GM19395 (cell line): ENCODE results near the gene POP4.
A peak's percentile ranks its signal among the peaks of the same experiment; 100 is the strongest.
"Not testable (repeated sequence)": the region's sequence is repeated elsewhere in the genome, so short reads cannot be mapped to it uniquely, and the experiment has no call there.

ENCODE experiments used
- ATAC-seq: cut with Tn5 transposase; IDR thresholded peaks from one replicate; pipeline ENCODE4 v1.9.1; 2021; ENCODE audit warnings: mild to moderate bottlenecking, moderate library complexity; ENCODE audit not compliant: unreplicated experiment

Gene POP4

DNA sequence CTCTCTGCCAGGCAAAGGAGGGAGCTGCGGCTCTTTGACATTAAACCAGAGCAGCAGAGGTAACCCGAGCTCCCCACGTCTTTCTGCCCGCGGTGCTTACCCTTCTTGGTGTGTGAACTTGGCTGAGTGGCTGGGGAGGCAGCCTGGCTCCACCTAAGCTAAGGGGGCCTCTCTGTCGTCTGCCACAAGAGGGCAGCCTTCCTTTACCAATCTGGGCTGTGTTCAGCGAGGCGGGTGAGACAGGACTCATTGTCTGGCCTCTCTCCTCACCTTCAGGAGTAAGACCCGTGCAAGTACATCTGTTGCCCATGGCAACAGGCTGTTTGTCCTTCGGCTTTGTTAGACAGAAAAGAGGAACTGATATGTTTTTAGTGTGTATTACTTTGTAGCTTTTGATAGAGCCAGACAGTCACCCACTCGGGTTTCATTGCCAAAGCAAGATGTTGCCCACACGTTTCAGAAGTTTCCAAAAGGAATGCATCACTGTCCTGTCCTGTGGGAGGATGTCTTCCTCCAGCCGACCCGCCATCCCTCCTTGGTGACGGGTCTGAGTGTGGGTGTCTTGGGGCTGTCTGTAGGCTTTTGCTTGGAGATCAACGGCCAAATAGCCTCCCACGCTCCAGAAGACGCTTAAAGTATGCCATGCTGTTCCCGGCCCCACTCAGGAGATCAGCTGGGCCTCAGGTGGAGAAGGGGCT, 4.6 kb downstream of the POP4 start:
- peak; percentile 68 for ATAC-seq

DNA sequence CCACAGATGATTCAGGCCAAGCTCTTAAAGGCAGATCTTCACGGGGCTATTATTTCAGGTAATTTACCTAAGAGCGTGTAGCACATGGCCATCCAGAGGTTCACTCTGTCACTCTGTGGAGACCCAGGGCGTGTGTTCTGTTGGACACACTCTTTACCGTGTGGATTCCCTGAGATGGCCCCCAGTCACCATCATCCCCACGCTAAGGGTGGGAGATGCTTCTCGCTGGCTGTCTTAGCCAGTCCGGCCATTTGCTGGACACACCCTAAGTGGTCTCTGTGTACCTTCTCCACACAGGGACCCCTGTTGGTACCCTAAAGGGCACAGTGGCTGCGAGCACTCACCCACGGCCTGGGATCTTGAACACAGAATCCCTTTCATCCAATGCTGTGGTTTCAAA, 6.0 kb downstream of the POP4 start:
- no peak for ATAC-seq

DNA sequence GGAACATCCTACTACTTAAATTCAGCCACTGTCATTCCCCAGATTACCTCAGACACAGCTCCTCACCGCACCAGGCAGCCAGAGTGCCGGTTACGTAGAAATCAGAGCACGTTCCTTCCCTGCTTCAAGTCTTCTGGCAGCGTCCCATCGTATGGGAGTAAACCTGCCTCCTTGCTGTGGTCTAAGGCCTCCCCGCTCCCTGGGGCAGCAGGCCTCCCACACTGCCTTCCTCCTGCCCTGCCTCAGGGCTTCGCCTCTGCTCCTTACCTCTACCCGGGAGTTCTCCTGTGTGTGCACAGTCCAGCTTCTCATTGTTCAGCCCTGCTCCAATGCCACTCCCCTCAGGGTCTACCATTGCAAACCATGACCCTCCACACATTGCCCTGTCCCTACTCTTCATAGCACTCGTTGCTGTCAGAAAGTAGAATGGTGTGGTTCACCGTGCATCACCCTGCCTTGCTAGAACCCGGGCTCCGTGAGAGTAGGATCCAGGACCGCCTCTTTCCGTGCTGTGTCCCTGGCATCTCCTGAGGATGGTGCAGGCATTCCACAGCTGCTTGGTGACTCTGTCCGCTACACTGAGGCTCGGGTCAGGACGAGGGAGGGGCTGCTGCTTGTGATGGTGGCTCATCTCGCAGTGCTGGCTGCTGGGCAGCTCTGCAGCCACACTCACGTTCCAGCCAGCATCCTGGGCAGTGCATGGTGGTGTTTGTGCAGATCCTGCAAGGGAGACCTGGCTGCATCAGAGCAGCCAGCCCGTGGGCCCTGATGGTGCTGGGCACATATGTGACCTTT, 6.9 kb downstream of the POP4 start:
- ATAC-seq, result no peak

DNA sequence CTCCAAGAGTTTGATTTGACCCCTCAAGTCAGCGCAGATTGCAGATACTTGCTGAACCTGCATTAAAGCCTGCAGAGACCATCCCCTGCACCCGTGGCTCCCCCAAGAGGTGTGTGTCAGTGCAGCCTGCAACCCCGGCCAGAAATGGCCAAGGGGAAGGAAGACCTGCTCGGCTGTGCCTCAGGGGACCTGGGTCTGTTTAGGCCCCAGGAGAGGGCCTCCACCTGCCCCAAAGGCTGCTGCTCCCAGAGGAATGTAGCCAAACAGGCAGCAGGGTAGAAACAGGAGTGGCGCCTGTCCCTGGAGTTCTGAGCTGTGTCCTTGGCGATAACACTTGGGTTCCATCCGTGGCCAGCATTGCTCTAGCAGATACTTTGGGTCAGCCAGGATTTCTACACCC, 8.0 kb downstream of the POP4 start:
- no peak for ATAC-seq

DNA sequence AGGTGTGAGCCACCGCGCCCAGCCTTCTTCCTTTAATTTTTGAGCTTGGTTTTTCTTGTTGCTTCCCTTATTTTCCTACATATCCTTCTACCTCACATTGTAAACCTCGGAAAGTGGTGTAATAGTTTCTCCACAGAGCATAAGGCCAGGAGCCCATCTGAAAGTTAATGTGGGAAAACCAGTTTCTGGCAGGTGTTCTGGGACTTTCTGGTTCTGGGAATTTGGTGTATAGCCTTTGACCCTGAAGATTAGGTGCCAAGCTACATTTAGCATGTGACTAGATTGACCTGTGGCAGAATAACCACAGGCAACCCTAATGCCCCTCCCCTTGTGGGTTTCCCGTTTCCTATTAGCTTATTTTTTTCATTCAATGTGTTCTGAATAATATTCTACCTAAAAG, 8.7 kb downstream of the POP4 start:
- no peak for ATAC-seq

DNA sequence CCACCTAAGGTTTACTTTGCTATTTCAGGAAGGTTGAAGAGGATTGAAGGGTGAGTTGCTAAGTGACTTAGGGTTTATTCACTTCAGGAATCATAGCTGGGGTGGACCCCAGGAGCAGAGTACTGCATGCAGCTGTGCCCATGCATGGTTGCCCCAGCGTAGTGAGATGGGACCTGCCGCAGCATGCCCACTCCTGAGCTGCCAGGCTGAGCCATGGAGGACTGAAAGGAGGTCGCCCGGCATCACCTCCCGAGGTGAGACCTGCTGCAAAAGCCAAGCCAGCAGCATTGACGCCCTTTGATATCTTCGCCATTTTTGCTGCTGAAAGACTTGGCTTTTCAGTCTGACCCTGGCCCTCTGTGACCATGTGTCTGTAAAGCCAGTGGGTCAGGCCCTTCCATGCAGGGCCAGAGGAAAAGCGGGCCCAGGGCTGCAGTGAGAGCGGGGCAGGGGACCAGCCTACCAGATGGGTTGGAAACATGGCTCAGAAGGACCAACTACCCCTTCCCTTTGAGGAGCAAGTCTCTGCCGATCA, 9.9 kb downstream of the POP4 start:
- ATAC-seq, result no peak

DNA sequence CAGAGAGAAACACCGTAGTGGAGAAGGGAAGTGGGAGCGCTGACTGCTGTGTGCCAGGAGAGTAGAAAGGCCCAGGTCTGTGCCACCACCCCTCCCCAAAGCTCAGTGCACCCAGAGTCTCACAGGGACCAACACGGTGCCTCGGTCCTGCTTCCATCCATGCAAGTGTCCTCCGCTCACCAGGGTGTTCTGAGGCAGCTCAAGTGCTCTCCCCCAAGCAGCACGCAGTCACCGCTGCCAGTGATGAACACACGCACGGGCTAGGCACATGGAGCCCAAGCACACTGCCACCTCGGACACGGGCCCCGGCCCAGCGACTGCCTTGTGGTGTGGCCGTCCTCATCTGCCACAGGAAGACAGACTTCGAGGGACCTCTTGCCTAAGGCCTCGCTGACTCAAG, 10.5 kb downstream of the POP4 start:
- no peak for ATAC-seq

DNA sequence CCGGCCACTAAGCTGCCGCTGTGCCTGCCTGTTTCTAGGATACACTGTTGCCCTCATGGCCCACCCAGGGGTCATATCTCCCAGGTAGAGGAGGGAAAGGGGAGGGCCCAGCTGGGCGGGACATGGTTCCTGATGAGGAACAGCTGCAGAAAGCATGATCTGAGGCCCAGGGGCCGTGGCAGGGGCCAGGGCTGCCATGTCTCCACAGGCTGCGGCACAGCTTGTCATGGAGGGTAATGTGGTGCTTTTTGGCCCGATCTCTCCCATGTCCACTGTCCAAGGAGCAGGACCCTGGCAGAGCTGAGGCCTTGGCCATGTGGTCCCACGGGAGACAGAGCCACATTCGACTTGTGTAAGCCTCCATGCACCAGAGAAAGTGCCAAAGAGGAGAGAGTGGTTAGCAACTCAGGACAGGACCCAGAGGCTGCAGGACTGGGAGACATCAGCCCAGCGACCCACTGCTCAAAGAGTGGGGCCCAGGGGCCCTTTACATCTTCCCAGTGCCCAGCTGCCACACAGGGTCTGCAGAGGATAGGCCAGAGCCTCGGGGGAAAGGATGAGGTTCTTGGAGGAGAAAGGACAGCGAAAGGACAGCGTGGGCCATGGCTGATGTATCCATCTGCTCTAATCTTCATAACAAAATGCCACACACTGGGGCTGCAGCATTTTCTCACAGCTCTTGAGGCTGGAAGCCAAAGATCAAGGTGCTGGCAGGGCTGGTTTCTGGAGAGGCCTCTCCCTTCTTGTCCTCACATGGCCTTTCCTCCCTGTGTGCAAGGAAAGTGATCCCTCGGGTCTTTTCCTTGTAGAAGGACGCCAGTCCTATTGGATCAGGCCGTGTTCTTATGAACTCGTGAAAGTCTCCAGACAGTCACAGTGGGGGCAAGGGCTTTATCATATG, 11.5 kb downstream of the POP4 start:
- no peak for ATAC-seq

DNA sequence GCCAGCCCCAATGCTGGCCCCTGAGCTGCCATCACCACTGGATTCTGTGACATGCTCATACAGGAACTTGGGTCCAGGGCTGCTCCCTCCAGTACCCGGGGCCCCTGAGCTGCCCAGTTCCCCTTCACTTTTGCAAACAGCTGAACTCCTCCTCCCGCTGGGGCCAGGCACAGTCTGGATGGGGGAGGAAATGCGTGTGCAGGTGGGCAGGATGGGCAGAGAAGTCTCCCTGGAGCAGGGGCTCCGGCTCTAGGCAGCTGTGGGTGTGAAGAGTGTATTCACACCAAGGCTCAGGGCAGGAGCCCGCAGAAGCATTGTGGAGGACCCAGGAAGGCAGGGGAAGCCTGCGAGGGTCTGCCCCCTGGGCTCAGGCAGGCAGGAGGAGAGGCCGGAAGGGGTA, 12.4 kb downstream of the POP4 start:
- ATAC-seq, result no peak

DNA sequence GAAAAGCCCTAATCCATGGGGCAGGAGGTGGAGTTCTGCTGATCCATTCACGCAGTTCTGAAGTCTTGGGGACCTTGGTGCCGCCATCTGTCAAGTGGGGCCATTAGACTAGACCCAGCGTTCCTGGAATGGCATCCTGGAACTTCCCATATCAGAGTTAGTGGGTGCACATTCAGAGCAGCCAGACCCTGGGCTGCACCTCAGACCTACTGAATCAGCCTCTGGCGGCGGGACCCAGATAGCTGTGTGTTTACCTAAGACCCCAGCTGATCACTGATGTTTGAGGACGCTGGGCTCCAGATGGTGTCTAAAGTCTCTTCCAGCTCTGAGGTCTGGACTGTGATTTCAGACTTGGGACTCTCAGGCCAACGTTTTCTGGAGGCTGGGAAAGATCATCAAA, 12.8 kb downstream of the POP4 start:
- no peak for ATAC-seq

DNA sequence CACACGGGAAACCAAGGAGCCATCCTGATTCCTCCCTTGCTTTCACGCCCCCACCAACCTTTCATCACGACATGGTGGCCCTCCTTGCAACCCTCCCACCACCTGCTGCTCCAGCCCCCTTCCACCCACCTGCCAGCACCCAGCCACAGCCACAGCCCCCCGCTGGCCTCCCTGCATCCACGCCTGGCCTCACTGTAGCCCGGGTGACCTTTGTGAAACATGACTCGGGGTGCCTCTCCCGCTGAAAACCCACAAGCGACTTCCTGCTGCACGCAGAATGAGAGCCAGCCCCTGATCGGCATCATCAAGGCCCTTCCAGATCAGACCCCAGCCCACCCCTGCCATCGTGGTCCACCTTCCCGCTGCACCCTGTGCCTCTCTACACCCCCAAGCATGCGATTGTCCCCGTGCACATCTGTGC, 14.9 kb downstream of the POP4 start:
- no peak for ATAC-seq

DNA sequence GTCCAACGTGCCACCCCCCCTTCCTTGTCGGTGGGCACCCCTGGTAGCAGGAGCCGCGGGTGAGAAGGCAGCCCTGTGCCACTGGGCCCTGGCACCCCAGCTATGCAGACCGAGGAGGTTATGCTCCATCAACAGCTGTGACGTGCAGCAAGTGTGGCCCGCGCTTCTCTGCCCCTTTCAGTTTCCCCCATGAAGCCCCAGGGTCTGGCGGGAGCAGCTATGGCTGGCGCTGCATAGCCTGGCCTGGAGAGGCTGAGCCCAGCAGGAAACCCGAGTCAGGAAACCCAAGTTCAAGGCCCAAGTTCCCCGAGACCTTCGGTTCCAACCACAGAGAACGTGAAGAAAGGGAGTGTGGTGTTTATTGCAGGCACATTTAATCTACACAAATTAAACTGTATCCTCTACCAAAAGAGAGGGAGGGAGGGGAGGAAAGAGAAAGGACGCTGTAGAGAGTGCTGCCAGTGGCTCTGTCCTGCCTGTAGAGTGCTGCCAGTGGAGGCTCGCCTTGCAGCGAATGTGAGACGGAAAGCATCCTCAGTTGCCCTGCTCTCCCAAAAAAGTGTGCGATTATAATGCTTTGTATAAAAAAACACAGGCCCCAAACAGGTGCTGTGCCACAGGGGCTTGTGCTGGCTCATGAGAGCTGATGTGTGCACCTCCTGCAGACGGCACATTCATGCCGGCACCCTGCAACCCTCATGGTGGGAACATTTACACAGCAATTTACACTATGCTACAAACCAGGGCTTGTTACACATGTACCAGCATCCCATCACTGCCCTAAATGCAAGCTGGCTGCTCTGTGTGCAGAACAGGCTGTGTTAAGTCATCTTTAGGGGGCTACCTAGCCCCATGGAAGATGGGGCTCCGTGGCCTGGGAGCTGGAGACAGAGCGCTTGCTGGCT, 16.3 kb downstream of the POP4 start:
- no peak for ATAC-seq

DNA sequence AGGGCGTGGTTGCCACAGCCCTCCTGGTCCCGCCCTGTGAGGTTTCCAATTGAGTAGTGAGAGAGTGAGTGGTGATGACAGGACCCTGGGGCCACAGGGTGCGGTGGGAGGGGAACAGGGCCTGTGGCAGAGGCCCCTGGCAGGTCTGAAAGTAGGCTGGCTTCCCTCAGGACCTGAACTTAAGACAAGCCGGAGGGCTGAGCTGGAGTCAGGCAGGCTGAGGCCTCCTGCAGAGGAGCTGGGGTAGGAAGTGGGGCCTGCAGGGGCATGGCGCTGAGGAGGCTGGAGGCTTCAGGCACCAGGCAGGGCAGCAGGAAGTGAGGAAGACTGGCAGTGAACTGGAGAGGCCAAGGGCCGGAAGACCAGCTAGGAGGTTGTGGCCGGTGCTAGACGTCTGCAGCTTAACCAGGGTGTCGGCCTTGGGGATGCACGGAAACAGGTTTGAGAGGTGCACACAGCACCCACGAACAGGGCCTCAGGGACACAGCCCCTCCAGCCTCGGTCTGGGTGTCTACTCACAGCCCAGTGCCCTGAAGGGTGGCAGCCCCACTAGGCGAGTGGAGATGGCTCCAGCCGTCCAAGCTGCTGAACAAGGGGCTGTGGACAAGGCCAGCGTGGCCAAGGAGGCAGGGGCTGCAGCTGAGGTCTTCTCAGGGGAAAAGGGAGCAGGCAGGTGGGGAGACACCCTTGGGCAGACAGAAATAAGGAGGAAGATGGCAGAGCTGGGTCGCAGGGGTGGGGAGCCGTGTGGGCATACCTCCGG, 17.8 kb downstream of the POP4 start:
- no peak for ATAC-seq

DNA sequence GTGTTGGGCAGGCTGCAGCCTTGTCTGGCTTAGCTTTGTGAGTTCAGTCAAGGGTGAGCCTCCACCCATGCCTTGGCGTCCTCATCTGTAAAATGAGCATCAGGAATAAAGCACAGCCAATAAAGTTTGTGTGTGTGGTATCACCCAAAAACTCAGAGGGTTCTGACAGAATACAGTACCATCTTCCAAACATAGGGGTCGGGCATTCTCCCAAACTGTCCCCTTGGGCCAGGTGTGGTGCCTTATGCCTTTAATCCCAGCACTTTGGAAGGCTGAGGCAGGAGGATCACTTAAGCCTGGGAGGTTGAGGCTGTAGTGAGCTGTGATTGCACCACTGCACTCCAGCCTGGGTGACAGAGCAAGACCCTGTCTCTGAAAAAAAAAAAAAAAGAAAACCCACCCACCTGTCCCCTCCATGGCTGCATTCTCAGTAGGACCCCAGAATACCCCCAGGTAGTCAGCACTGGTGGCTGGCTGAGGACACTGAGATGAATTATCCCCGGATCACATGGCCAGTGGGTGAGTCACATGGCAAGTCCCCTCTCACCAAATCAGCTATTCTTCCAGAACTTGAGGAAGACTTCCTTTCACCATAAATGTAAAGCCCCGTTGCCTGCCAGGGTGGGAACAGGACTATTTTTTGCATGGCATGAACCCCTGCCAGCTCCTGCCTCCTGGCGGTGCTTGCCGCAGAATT, 18.6 kb downstream of the POP4 start:
- no peak for ATAC-seq

DNA sequence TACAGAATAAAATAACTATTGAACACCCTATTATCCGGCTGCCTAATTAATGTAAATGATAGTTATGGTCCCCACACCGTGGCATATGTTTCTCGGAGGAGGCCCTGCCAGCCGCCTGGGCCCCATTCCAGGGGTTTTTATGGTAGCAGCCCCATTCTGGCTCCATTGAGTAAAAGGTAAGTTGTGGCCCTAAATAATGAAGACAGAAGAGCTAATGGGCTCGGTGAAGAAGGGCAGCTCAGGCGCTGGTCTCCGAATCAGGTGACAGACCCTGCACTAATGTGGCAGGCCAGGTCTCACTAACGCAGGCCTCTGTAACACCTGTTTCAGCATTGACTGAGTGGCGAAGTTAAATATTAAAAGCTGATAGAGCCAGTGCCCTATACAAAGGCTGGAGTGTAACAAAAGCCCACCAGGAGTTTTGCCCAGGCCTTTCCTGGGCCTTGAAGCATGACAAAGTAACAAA, 19.1 kb downstream of the POP4 start:
- no peak for ATAC-seq

DNA sequence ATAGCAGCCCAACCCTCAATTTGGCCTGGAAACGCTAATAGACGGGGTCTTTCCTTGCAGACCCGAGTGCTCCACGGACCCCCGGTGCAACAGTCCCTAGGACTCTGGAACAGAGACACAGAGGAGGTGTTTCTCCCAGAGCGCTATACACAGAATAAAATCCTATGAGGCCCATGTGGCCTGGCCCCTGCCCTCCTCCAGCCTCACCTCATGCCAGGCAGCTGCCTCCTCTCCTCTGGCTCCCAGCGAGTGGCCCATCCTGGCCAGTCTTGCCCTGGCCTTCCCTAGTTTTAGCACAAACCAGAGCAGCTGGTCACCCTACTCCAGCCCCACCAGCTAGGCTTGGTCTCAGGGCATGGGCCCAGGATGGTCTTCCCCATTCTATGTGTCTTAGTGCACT, 20.3 kb downstream of the POP4 start:
- no peak for ATAC-seq

DNA sequence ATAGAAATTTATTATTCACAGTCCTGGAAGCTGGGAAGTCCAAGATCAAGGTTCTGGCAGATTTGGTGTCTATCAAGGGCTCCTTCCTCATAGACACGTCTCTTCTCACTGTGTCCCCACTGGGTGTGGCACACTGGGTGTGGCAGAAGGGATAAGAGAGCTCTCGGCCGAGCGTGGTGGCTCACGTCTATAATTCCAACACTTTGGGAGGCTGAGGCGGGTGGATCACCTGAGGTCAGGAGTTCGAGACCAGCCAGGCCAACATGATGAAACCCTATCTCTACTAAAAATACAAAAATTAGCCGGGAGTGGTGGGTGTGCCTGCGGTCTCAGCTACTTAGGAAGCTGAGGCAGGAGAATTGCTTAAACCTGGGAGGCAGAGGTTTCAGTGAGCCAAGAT, 20.7 kb downstream of the POP4 start:
- not testable (repeated sequence) for ATAC-seq

DNA sequence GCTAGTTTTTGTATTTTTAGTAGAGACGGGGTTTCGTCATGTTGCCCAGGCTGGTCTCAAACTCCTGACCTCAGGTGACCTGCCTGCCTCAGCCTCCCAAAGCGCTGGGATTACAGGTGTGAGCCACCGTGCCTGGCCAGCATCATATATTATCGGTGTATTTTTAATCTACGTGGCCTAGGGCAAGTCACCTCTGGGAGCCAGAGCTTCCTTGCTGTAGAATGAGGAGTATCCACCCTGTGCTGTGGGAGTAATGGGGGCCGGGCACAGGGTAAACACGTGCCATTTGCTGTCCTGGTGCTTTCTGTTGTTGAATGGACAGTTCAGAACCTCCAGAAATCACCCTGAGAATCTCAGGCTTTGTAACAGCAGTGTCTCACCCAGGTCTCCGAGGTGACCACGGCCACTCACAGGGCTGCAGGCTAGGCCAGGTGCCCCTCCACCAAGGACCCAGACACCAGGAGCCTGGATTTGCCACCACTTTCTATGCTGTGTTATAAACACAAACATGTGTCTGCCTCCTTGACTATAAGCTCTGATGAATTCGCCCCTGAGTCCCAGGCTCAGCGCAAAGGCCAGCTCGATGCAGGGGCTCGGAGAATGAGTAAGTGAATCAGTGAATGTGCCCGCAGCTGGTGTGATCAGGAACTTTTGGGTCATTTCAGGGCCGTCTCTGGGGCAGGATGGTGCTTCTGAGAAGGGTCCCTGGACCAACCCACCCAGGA, 22.7 kb downstream of the POP4 start:
- ATAC-seq, result no peak
